Retinal pigment epithelial cell (primary cell): ENCODE measurements around the gene COQ9.
A peak's percentile ranks its signal among the peaks of the same experiment; 100 is the strongest.

Experiments
- DNase-seq: peaks from one replicate; pipeline ENCODE4 v3.0.0-alpha.2; 2010; ENCODE audit warnings: low read depth
- H3K4me3 ChIP-seq: 2 replicates; pipeline ENCODE4 v1.5.1; 2011; ENCODE audit warnings: mild to moderate bottlenecking, low read length, control low read depth, moderate library complexity
- TF ChIP-seq, protein P1 (sequence below): conservative IDR thresholded peaks from 2 replicates; pipeline ENCODE4 v1.5.1; 2011; ENCODE audit warnings: low read depth, low read length, control low read depth, inconsistent platforms

COQ9 gene

DNA sequence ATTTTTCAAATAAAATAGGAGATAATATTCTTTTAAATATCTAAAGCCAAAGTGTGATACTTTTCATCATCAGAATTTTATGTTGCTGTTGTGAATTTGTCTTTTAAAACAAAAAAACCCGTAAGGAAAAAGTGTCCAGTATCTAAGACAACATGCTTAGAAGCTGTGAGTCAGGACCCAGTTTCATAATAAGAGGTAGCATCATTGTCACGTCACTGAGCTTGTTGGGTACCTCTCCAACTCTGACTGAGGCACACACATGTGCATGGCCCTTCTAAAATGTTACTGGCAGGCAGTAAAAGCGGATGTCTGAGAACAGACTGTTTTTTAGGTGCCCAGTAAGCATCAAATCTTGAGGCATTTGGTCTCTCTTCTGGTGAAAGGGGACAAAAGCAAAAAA is 2.6 kb upstream of the COQ9 start:
- TF ChIP-seq, protein P1, sequence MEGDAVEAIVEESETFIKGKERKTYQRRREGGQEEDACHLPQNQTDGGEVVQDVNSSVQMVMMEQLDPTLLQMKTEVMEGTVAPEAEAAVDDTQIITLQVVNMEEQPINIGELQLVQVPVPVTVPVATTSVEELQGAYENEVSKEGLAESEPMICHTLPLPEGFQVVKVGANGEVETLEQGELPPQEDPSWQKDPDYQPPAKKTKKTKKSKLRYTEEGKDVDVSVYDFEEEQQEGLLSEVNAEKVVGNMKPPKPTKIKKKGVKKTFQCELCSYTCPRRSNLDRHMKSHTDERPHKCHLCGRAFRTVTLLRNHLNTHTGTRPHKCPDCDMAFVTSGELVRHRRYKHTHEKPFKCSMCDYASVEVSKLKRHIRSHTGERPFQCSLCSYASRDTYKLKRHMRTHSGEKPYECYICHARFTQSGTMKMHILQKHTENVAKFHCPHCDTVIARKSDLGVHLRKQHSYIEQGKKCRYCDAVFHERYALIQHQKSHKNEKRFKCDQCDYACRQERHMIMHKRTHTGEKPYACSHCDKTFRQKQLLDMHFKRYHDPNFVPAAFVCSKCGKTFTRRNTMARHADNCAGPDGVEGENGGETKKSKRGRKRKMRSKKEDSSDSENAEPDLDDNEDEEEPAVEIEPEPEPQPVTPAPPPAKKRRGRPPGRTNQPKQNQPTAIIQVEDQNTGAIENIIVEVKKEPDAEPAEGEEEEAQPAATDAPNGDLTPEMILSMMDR = no peak
- no peak for DNase-seq
- H3K4me3 ChIP-seq = no peak overlapping the region

DNA sequence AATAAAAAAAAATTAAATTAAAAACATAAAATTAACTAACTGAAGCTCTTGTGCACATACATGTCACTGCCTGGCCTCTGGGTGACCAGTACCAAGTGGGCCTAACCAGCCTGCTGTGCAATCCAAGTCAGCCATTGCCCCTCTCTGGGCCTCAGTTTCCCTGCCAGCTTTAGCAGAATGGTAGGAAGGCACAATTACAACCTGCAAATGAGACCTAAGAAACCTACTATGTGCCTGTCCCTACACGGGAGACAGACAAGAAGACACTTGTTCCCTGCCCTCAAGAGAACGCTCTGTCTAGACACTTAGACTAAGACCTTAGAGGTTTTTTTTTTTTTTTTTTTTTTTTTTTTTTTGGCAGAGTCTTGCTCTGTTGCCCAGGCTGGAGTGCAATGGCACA is 1.8 kb upstream of the COQ9 start:
- TF ChIP-seq, protein P1 = no peak
- no peak overlapping the region for H3K4me3 ChIP-seq
- DNase-seq = no peak

DNA sequence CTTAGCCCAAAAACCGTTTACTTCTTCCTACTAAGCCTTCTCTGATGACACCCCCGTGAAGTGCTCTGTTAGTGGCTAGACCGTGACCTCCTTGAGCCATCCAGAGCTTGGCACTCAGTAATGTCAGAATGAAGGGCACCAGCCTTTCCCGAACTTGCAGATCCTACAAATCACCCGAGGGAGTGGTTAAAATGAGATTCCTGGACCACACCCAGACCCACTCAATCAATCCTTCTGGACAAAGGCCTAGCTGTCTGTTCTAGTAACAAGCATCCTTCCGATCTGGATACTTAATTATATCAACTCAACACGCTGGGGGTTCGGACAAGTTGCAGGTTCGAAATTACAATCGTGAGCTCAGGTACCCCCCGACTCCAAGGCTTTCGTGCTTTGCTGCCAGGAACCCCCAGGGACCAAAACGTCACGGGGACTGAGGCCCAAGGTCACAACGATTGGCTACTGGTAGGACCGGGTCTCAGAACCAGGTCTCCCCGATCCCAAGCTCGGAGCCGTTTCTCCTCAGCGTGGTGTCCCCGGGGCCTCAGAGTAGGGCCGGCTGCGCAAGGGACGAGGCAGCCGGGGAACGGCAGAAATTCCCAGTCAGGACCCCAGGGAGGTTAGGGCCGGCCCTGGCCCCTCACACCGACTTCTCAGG is 621 bp upstream of the COQ9 start:
- peak overlapping the region; percentile 96 for H3K4me3 ChIP-seq
- DNase-seq = no peak
- TF ChIP-seq, protein P1 = no peak

DNA sequence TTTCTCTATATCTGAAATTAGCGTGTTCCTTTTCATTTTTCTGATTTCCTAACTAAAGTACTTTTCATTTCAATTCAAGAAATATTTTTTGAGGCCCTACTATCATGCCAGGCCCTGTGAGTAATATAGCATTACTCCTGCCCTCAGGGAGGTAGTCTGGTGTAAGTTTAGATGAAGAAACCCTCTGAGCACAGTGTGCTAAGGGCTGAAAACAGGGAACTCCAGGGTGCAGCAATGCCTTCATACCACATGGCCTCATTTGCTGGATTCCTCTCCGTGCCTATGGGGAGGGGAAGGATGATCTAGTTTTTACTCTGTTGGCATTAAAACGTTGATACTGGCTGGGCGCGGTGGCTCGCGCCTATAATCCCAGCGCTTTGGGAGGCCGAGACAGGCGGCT is 4.7 kb downstream of the COQ9 start:
- no peak for DNase-seq
- TF ChIP-seq, protein P1 = no peak
- H3K4me3 ChIP-seq = no peak overlapping the region

DNA sequence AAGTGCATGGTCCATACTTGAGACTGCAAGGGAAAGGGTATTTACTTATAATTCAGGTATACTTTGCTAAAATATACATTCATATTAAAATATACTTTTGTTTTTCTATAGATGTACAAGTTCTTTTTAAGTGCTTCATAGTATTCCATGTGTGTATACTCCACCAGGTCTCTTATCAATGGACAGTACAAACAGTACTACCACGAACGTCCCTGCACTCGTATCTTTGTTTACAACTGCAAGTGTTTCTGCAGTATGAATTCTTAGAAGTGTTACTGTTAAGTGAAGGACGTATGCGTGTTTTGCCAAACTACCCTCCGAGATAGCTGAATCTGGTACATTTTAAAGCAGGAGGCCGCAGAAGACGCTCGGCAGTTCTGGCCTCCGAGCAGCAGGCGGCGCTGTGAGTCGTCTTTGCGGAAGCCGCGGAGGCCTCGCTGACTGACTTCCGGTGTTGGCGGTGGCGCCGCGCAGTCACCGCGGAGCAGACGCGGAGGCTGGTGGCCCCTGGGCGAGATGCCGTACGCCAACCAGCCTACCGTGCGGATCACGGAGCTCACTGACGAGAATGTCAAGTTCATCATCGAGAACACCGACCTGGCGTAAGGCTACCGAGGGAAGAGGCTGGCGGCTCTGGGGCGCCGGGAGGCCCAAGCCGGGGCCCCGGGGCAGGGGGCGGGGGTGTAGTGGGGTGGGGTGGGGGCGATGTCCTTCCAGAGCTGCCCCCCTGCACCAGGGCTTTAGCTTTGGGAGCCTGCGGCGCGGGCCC is 15.1 kb downstream of the COQ9 start, which contains the start of gene POLR2C:
TSS of gene POLR2C (plus strand) at position 471 of the 769 bp plus-strand sequence. CDS start at position 517, 46 bp downstream.
- H3K4me3 ChIP-seq = peak within 1 kb of the TSS; percentile 95
- no peak for DNase-seq
- TF ChIP-seq, protein P1 = peak; percentile 93

DNA sequence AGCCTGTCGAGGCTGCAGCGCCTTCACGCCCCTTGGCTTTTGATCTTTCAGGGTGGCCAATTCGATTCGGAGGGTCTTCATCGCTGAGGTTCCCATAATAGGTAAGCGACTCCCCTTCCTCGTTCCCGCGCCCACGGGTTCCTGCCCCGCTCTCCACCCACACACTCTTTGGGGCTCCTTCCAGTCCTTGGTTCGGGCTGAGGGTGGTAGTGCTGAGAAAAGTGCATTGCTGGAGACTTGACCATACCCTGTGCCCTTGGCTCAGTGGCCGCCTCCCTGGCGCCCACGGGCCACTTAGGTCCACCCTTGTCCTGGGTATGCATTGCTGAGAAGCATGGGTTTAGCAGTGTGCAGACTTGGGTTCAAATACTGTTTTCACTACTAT is 15.7 kb downstream of the COQ9 start:
- H3K4me3 ChIP-seq = peak overlapping the region; percentile 95
- no peak for DNase-seq
- TF ChIP-seq, protein P1 = no peak

DNA sequence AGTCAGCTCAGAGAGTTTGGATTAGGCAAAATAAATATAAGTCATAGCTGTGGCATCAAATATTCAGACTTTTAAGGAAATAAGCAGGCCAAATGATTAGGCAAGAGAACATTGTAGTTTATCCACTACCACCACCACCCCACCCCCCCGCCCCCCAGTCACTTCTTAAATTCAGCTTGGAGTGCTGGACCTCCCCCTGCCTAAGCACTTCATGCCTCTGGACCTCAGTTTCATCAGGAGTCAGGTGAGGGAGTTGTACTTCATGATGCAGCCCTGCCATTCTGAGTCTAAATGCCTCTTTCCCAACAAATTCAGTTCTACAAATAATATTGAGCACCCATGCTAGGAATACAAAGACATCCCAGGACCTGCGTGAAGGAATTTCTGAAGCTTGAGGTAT is 17.2 kb downstream of the COQ9 start:
- DNase-seq = no peak
- H3K4me3 ChIP-seq = no peak overlapping the region
- TF ChIP-seq, protein P1 = no peak
